Gastroesophageal sphincter (tissue), 4 donors: ENCODE results near the gene HOMER2. TPM values are rescaled to one million over a fixed set of nuclear protein-coding genes. Genes with fewer than 3 reads are reported as not detected.

Source experiments
- ATAC-seq: fragments of 150-250 bp; one replicate; pipeline ENCODE4 v1.9.1; 2016; ENCODE audit warnings: mild to moderate bottlenecking, moderate library complexity
- H3K27ac ChIP-seq, 4 donors: fragments of 200-600 bp; sonication (generic) in 3 of 4; 1 replicate in 3 of 4; 2 replicates in 1 of 4; pipeline ENCODE4 v1.5.1; 2016 to 2019
- H3K27me3 ChIP-seq: fragments of 200-600 bp; sonication (generic); one replicate; pipeline ENCODE4 v1.5.1; 2019
- H3K36me3 ChIP-seq, 2 donors: fragments of 200-600 bp; sonication (generic); one replicate each; pipeline ENCODE4 v1.5.1; 2019; ENCODE audit warnings: control low read depth in 1 of 2
- H3K4me1 ChIP-seq, 3 donors: fragments of 200-600 bp; sonication (generic); 1 replicate in 2 of 3; 2 replicates in 1 of 3; pipeline ENCODE4 v1.5.1; 2016 to 2019; ENCODE audit warnings: control low read depth in 2 of 3
- H3K4me3 ChIP-seq, 2 donors: fragments of 200-600 bp; sonication (generic); one replicate each; pipeline ENCODE4 v1.5.1; 2019; ENCODE audit warnings: mild to moderate bottlenecking in 1 of 2, moderate library complexity in 1 of 2
- H3K9me3 ChIP-seq, 3 donors: fragments of 200-600 bp; sonication (generic); one replicate each; pipeline ENCODE4 v1.5.1; 2017 to 2019; ENCODE audit warnings: control low read depth in 2 of 3
- EP300 ChIP-seq: sonication (generic); formaldehyde crosslinking; IDR thresholded peaks from one replicate; pipeline ENCODE4 v1.6.1; 2017; ENCODE audit warnings: antibody characterized with exemption, mild to moderate bottlenecking
- POLR2A ChIP-seq, 2 donors: fragments of 450-650 bp; IDR thresholded peaks; one replicate each; pipeline ENCODE4 v1.6.1; 2017; ENCODE audit warnings: antibody characterized with exemption in 2 of 2, mild to moderate bottlenecking in 2 of 2, moderate library complexity in 1 of 2
- POLR2AphosphoS5 ChIP-seq: sonication (generic); formaldehyde crosslinking; IDR thresholded peaks from one replicate; pipeline ENCODE4 v1.6.1; 2017; ENCODE audit warnings: antibody characterized with exemption
- WGBS, 2 donors: methylation state at CpG; one replicate each; pipeline ENCODE4 v1.1.5; 2018; ENCODE audit warnings: low coverage in 1 of 2; 5-methylcytosine and 5-hydroxymethylcytosine counted together
- total RNA-seq, 4 donors: library from RNA; depleted of rRNA; stranded (reverse); fragments of >200 nt; gene quantifications; one replicate each; pipeline ENCODE4 v1.1.0, GENCODE V29; 2016
- TF ChIP-seq, protein P1 (sequence below), 4 experiments: fragments of 200-600 bp in 2 of 4; fragments of 450-650 bp in 2 of 4; sonication (generic) in 1 of 4; IDR thresholded peaks; one replicate each; pipeline ENCODE4 v1.5.1; 2017 to 2019; ENCODE audit warnings: antibody characterized with exemption in 4 of 4, mild to moderate bottlenecking in 2 of 4, moderate library complexity in 2 of 4

Gene HOMER2
- total RNA-seq, 4 donors from 2014 or later, result 12.0 to 26.8 (median 17.7) TPM

DNA sequence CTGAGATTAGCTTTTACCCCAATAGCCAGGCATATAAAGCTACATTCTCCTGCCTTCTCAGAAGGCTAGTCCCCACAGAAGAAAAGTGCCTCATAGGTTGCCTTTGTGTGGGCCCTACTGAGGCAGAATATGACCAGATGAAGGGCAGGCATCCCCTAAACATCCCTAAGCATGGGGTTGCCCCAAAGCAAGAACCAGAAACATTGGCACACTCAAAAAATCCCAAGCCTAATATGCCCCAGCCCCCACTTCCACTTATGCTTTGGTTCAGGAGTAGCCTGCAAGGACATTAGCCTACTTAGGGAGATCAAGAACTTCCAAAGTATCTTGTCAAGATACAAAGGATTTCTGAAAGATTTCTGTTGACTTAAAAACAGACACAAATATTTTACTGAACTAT lies 113.4 kb downstream of the HOMER2 start:
- TF ChIP-seq POLR2AphosphoS5, result no peak
- TF ChIP-seq, protein P1, sequence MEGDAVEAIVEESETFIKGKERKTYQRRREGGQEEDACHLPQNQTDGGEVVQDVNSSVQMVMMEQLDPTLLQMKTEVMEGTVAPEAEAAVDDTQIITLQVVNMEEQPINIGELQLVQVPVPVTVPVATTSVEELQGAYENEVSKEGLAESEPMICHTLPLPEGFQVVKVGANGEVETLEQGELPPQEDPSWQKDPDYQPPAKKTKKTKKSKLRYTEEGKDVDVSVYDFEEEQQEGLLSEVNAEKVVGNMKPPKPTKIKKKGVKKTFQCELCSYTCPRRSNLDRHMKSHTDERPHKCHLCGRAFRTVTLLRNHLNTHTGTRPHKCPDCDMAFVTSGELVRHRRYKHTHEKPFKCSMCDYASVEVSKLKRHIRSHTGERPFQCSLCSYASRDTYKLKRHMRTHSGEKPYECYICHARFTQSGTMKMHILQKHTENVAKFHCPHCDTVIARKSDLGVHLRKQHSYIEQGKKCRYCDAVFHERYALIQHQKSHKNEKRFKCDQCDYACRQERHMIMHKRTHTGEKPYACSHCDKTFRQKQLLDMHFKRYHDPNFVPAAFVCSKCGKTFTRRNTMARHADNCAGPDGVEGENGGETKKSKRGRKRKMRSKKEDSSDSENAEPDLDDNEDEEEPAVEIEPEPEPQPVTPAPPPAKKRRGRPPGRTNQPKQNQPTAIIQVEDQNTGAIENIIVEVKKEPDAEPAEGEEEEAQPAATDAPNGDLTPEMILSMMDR (IDR thresholded peaks at IDR 0.05), result no peak
- TF ChIP-seq POLR2A (IDR thresholded peaks at IDR 0.05), result no peak
- no peak for TF ChIP-seq EP300
- Histone ChIP-seq H3K36me3 (peaks cover 0 to 55% of the 10 kb centered on the region in 2 donors), H3K27ac (no peak overlapping the region)

DNA sequence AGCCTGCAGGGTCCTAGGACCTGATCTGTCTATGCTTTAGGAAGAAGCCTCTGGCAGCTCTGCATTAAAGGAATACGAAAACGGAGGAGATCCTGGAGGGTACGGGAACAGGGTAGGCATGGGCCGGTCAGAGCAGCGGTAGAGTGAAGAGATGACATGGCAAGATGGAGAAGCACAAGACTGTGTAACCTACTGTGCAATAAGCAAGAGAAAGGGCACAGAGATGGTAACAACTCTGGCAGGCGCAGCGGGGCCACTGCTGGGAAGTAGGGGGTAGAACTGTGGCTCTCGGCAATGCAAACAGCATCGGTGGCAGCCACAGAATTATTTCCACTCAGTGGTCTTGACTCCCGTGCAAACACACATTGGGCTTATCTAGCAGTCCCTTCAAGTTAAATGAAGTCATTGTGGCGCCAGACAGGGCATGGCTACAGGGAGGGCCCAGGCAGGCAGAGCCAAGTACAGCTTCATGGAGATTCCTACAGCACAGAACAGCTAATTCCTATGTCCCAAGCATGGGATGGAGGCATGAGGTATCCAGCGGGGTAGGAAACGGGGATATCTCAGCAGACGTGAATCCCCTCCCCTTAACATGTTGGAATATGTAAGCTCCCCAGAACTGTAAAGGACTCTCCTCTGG lies 114.3 kb downstream of the HOMER2 start:
- ATAC-seq, result no peak
- Histone ChIP-seq H3K9me3 (no peaks in the 10 kb centered on the region), H3K4me3 (no peak overlapping the region), H3K36me3 (peaks cover 0 to 59% of the 10 kb centered on the region in 2 donors), H3K27ac (no peak overlapping the region), H3K27me3 (no peaks in the 10 kb centered on the region), H3K4me1 (no peaks in the 10 kb centered on the region)
- WGBS, 2 donors, result 89 to 96% methylated on average over 4 to 9 of the region's 14 CpGs
- TF ChIP-seq POLR2A (IDR thresholded peaks at IDR 0.05) (no peak), EP300 (no peak)

More for the DNA sequence above, 113.4 kb downstream of the HOMER2 start:
- Histone ChIP-seq H3K4me1 (no peaks in the 10 kb centered on the region), H3K9me3 (no peaks in the 10 kb centered on the region), H3K27me3 (no peaks in the 10 kb centered on the region), H3K4me3 (no peak overlapping the region)
- ATAC-seq, result no peak

DNA sequence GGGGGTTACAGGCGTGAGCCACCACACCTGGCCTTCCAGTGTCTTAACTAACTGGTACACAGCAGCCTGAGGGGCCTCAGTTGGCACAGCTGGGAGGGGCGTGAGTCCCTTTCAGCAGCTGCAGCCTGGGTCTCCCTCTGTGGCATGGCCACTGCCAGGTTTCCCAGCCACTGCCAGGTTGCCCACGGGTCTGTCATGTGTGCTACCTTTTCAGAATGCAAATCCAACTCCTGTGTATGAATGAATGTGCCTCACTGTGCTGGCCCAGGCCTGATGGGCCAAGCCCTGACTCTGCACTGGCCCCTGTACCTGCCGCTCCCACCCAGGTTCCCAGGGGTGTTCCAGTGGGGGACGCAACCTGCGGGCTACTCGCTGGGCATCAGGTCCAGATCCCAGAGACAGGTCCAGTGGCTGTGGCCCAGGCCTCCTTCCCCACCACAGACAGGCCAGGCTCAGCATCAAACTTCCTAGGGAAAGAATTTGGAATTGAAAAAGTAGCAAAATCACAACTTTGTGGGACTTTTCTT lies 117.1 kb downstream of the HOMER2 start:
- Histone ChIP-seq H3K27ac (no peak overlapping the region), H3K36me3 (peaks cover 0 to 86% of the 10 kb centered on the region in 2 donors), H3K4me3 (no peak overlapping the region), H3K9me3 (no peaks in the 10 kb centered on the region), H3K27me3 (no peaks in the 10 kb centered on the region), H3K4me1 (peaks cover 0 to 8% (median 0%) of the 10 kb centered on the region in 3 donors)
- TF ChIP-seq EP300, result no peak
- TF ChIP-seq POLR2A (IDR thresholded peaks at IDR 0.05), result no peak
- no peak for TF ChIP-seq POLR2AphosphoS5
- TF ChIP-seq, protein P1 (IDR thresholded peaks at IDR 0.05), result no peak
- ATAC-seq, result no peak
- 96% methylated on average over 5 of the region's 7 CpGs; no CpG with 5 or more reads in 1 of the 2 donors for WGBS, 2 donors

DNA sequence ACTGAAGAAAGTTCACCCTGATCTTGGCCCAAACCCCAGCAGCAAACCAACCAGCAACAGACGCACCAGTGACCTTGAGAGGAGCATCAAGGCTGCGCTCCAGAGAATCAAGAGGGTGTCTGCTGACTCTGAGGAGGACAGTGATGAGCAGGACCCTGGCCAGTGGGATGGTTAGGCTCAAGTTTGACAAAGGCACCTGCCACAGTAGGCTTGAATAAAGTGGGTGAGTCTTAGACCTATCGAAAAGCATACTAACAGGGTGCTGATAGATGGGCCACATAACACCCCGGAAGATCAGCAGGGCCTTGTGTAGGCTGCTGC lies 119.2 kb downstream of the HOMER2 start:
- H3K4me1 ChIP-seq, result peaks cover 0 to 8% (median 0%) of the 10 kb centered on the region in 3 donors
- no peak overlapping the region for H3K4me3 ChIP-seq
- H3K9me3 ChIP-seq, result no peaks in the 10 kb centered on the region
- no peak for TF ChIP-seq POLR2AphosphoS5
- TF ChIP-seq POLR2A (IDR thresholded peaks at IDR 0.05), result no peak
- TF ChIP-seq, protein P1 (IDR thresholded peaks at IDR 0.05), result no peak
- TF ChIP-seq EP300, result no peak
- H3K27me3 ChIP-seq, result no peaks in the 10 kb centered on the region
- H3K27ac ChIP-seq, result no peak overlapping the region
- no peak for ATAC-seq
- peaks cover under 1 to 100% of the 10 kb centered on the region in 2 donors for H3K36me3 ChIP-seq
- WGBS, 2 donors, result 93% methylated on average over 2 of the region's 4 CpGs; no CpG with 5 or more reads in 1 of the 2 donors

DNA sequence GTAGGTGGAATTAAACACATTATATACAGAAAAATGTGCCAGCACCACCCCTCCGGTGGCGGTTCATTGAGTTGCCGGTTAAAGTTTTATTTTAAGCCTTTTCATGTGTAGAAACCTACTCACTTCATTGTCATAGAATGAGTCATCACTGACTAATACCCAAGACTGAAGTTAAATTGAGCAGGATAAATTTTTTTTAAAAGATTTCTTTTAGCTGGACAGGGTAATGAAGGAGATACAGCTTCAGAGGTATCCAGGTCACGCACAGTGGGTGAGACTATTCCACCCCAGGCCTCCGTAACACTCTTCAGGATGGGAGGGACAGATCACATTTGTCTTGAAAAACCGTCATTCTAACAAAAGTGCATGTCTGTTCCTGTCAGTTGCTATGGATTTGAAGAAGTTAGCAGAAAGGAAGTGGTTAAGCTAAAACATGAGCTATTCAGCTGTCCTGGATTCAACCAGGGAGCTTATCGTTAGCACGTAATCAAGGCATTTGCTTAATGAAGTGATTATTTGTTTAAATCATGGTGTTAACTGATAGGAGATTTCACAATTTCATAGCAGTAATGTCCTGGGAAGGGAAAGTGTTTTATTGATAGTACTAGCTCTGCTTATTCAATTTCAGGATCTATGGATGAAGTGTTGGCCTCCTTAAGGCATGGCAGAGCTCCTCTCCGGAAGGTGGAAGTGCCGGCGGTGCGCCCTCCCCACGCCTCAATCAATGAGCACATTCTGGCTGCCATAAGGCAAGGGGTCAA lies 119.7 kb downstream of the HOMER2 start:
- ATAC-seq, result no peak
- Histone ChIP-seq H3K9me3 (no peaks in the 10 kb centered on the region), H3K27me3 (no peaks in the 10 kb centered on the region), H3K4me3 (no peak overlapping the region), H3K27ac (no peak overlapping the region), H3K4me1 (peaks cover 0 to 8% (median 0%) of the 10 kb centered on the region in 3 donors), H3K36me3 (peaks cover 4 to 100% of the 10 kb centered on the region in 2 donors)
- WGBS, 2 donors, result 45 to 61% methylated on average over 7 to 13 of the region's 13 CpGs
- TF ChIP-seq POLR2AphosphoS5 (no peak), EP300 (no peak), POLR2A (IDR thresholded peaks at IDR 0.05) (no peak)
- TF ChIP-seq, protein P1 (IDR thresholded peaks at IDR 0.05), result no peak
